SU-DHL-6 (cell line): ENCODE results near the gene DDIT3.
"Not testable (repeated sequence)": the region's sequence is repeated elsewhere in the genome, so short reads cannot be mapped to it uniquely, and the experiment has no call there.

Experiments used
- EZH2phosphoT487 ChIP-seq: fragments of 200-600 bp; sonication (generic), shearing (Covaris generic); conservative IDR thresholded peaks from 2 replicates; pipeline ENCODE4 v1.6.1; 2018; ENCODE audit warnings: mild to moderate bottlenecking, antibody characterized with exemption, low read length, moderate library complexity, mixed read lengths
- TF ChIP-seq, protein P1 (sequence below): fragments of 200-600 bp; sonication (generic); IDR thresholded peaks from one replicate; pipeline ENCODE4 v1.5.1; 2017; ENCODE audit warnings: antibody characterized with exemption, mild to moderate bottlenecking, low read length, moderate library complexity; ENCODE audit not compliant: insufficient read depth, poor library complexity, severe bottlenecking

DNA sequence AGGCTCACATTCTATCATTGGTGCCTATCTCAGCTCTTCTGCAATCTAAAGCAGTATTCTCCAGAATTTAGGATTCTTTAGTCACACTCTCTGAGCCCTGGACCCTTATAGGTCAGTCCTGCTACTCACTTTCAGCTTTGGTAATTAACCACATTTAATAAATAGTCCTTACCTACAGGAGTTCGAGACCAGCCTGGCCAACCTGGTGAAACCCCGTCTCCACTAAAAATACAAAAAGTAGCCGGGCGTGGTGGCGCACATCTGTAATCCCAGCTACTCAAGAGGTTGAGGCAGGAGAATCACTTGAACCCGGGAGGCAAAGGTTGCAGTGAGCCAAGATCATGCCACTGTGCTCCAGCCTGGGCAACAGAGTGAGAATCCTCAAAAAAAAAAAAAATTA, 6.6 kb downstream of the DDIT3 start:
- TF ChIP-seq, protein P1, sequence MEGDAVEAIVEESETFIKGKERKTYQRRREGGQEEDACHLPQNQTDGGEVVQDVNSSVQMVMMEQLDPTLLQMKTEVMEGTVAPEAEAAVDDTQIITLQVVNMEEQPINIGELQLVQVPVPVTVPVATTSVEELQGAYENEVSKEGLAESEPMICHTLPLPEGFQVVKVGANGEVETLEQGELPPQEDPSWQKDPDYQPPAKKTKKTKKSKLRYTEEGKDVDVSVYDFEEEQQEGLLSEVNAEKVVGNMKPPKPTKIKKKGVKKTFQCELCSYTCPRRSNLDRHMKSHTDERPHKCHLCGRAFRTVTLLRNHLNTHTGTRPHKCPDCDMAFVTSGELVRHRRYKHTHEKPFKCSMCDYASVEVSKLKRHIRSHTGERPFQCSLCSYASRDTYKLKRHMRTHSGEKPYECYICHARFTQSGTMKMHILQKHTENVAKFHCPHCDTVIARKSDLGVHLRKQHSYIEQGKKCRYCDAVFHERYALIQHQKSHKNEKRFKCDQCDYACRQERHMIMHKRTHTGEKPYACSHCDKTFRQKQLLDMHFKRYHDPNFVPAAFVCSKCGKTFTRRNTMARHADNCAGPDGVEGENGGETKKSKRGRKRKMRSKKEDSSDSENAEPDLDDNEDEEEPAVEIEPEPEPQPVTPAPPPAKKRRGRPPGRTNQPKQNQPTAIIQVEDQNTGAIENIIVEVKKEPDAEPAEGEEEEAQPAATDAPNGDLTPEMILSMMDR, result not testable (repeated sequence)
- not testable (repeated sequence) for TF ChIP-seq EZH2phosphoT487
